CD4-positive, alpha-beta T cell (primary cell): ENCODE results near the gene CCS. TPM values are rescaled to one million over a fixed set of nuclear protein-coding genes. Genes with fewer than 3 reads are reported as not detected.

Source experiments
- ATAC-seq: fragments of 200-7000 bp; cut with Tn5 transposase; one replicate; pipeline ENCODE4 v1.10.0; 2022; ENCODE audit warnings: mild to moderate bottlenecking; ENCODE audit not compliant: poor library complexity
- CTCF ChIA-PET: fragments of 350-600 bp; sonication (Branson Sonifier 250); formaldehyde crosslinking; loops from one replicate; lab custom pipeline; 2021; ENCODE audit warnings: antibody characterized with exemption, inconsistent platforms; lab: Charles Lee
- POLR2A ChIA-PET: fragments of 350-600 bp; sonication (Branson Sonifier 250); formaldehyde crosslinking; loops from one replicate; lab custom pipeline; 2021; ENCODE audit warnings: antibody characterized with exemption, inconsistent platforms; lab: Charles Lee
- DNase-seq, 14 experiments: peaks; one replicate each; pipeline ENCODE4 v3.0.0-alpha.2; 2013 to 2020; ENCODE audit warnings: mixed read lengths in 2 of 14
- H3K27ac ChIP-seq, 2 donors: one replicate each; pipeline versions ENCODE4 v1.5.1 to v1.7.0; 2013; ENCODE audit warnings: low read length in 2 of 2, low read depth in 1 of 2, mild to moderate bottlenecking in 1 of 2
- H3K27me3 ChIP-seq, 2 experiments: 1 replicate in 1 of 2; 2 replicates in 1 of 2; pipeline versions ENCODE4 v1.6.1 to v1.7.0; 2013; ENCODE audit warnings: low read length in 2 of 2, control low read depth in 1 of 2, mild to moderate bottlenecking in 1 of 2, moderate library complexity in 1 of 2; ENCODE audit not compliant: insufficient read depth in 2 of 2, control insufficient read depth in 1 of 2
- H3K36me3 ChIP-seq: one replicate; pipeline ENCODE4 v1.6.1; 2013; ENCODE audit warnings: low read length, control low read depth; ENCODE audit not compliant: insufficient read depth
- H3K4me1 ChIP-seq: one replicate; pipeline ENCODE4 v1.6.1; 2013; ENCODE audit warnings: low read length, control low read depth; ENCODE audit not compliant: insufficient read depth
- H3K4me3 ChIP-seq: one replicate; pipeline ENCODE4 v1.5.1; 2013; ENCODE audit warnings: mild to moderate bottlenecking, low read length, moderate library complexity
- H3K9me3 ChIP-seq, 2 experiments: 1 replicate in 1 of 2; 2 replicates in 1 of 2; pipeline versions ENCODE4 v1.6.1 to v1.7.0; 2013; ENCODE audit warnings: low read length in 2 of 2, mild to moderate bottlenecking in 2 of 2, control low read depth in 1 of 2, moderate library complexity in 1 of 2; ENCODE audit not compliant: control insufficient read depth in 1 of 2, insufficient read depth in 1 of 2
- H3K27ac Mint-ChIP-seq: one replicate; pipeline ENCODE4 v1.8.0; 2020; ENCODE audit warnings: mixed read lengths
- H3K27me3 Mint-ChIP-seq: one replicate; pipeline ENCODE4 v1.8.0; 2021; ENCODE audit warnings: mixed read lengths
- H3K36me3 Mint-ChIP-seq: one replicate; pipeline ENCODE4 v1.8.0; 2021; ENCODE audit warnings: low read depth, mixed read lengths
- H3K4me1 Mint-ChIP-seq: one replicate; pipeline ENCODE4 v1.8.0; 2021; ENCODE audit warnings: low read depth, mixed read lengths
- H3K4me3 Mint-ChIP-seq: one replicate; pipeline ENCODE4 v1.8.0; 2020; ENCODE audit warnings: mild to moderate bottlenecking, mixed read lengths
- H3K9me3 Mint-ChIP-seq: one replicate; pipeline ENCODE4 v1.8.0; 2020; ENCODE audit warnings: mixed read lengths
- intact Hi-C, 2 experiments: fragments of 100-400 bp; cut with DNase I in 1 of 2; cut with micrococcal nuclease in 1 of 2; formaldehyde crosslinking; loops; one replicate each; pipeline versions ENCODE4 v1.15.1 to v1.9.0; 2023 to 2025; cut with DNase I, micrococcal nuclease
- total RNA-seq, 174 experiments: library from RNA in 2 of 174; stranded (reverse) in 2 of 174; gene quantifications; one replicate each; pipeline ENCODE4 v1.2.3 and lab custom pipeline; 2021 to 2026
- TF ChIP-seq, protein P1 (sequence below): fragments of 200-600 bp; IDR thresholded peaks from one replicate; pipeline ENCODE4 v1.8.0; 2022; ENCODE audit warnings: antibody characterized with exemption, mild to moderate bottlenecking

Gene CCS
- total RNA-seq, 2 experiments from 2014 or later = 25.4 to 26.3 TPM

DNA sequence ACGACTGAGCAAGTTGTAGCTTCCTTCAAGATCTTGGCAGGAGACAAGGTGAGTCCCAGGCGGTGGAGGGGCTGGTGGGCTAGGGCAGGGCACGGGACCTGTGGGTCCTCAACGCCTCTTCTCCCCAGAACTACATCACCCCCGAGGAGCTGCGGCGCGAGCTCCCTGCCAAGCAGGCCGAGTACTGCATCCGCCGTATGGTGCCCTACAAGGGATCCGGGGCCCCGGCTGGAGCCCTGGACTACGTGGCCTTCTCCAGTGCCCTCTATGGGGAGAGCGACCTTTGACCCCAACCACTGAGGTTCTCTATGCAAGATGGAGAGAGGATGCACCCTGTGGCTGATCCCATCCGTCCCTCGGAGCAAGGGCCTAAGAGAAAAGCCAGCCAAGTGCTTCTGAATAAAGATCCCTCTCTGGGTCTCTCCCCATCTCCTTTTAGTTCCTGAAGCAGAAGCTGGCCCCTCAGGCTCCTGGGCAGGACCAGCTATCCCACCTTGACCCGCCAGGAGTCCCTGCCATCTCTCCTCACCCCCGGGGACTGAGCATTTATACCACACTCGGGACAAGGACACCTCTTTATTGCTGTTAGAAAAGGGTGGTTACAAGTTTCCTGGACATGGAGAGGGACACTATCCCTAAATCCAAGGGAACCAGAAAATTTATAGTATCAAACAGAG lies 29.9 kb upstream of the CCS start:
- POLR2A ChIA-PET = interaction anchor here (0.6 to 1.6 kb wide), 3 partner anchors 10 to 51 kb away, joined by 3 to 7 read pairs (median 3); partner anchors contain the start of genes ACTN3 and ZDHHC24
- Histone ChIP-seq H3K27me3 (peaks cover 0 to 4% of the 10 kb centered on the region in 2 experiments), H3K36me3 (no peaks in the 10 kb centered on the region), H3K27ac (no peak overlapping the region), H3K4me1 (peaks cover 15% of the 10 kb centered on the region), H3K9me3 (no peaks in the 10 kb centered on the region), H3K4me3 (no peak overlapping the region)
- no peaks in the 10 kb centered on the region for H3K9me3 Mint-ChIP-seq
- ATAC-seq = no peak
- no peak overlapping the region for H3K27ac Mint-ChIP-seq
- TF ChIP-seq, protein P1, sequence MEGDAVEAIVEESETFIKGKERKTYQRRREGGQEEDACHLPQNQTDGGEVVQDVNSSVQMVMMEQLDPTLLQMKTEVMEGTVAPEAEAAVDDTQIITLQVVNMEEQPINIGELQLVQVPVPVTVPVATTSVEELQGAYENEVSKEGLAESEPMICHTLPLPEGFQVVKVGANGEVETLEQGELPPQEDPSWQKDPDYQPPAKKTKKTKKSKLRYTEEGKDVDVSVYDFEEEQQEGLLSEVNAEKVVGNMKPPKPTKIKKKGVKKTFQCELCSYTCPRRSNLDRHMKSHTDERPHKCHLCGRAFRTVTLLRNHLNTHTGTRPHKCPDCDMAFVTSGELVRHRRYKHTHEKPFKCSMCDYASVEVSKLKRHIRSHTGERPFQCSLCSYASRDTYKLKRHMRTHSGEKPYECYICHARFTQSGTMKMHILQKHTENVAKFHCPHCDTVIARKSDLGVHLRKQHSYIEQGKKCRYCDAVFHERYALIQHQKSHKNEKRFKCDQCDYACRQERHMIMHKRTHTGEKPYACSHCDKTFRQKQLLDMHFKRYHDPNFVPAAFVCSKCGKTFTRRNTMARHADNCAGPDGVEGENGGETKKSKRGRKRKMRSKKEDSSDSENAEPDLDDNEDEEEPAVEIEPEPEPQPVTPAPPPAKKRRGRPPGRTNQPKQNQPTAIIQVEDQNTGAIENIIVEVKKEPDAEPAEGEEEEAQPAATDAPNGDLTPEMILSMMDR = no peak
- H3K36me3 Mint-ChIP-seq = no peaks in the 10 kb centered on the region
- no peak overlapping the region for H3K4me3 Mint-ChIP-seq
- CTCF ChIA-PET = no interaction called here
- peaks cover 8% of the 10 kb centered on the region for H3K27me3 Mint-ChIP-seq
- intact Hi-C loops = no loop called here
- H3K4me1 Mint-ChIP-seq = peaks cover 5% of the 10 kb centered on the region
- no peak for DNase-seq

DNA sequence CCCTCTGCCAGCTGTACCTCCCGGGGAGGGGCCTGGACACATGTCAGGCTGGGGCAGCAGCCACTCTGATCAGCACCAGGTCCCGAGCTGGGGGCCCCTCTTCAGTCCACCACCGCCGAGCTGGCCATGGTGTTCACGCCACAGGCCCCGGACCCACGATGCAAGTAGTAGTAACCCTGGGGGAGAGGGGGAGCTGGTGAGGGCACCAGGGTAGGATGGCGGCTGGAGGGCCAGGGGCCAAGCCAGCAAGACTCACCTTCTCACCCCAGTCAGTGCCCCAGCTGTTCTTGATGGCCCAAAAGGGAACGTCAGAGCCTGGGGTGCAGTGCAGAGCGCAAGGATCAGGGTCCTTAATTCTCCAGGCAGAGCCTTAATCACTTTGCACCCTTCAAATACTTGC lies 29.2 kb upstream of the CCS start:
- TF ChIP-seq, protein P1 = no peak
- H3K27me3 Mint-ChIP-seq = peaks cover 3% of the 10 kb centered on the region
- H3K36me3 Mint-ChIP-seq = no peaks in the 10 kb centered on the region
- no peaks in the 10 kb centered on the region for H3K9me3 Mint-ChIP-seq
- H3K4me1 Mint-ChIP-seq = peaks cover 2% of the 10 kb centered on the region
- no peak overlapping the region for H3K4me3 ChIP-seq
- DNase-seq = no peak
- intact Hi-C loops = no loop called here
- no peaks in the 10 kb centered on the region for H3K36me3 ChIP-seq
- ChIA-PET POLR2A (interaction anchor here (0.6 kb wide), 1 partner anchor 52 kb away, joined by 3 read pairs; no protein-coding TSS in a partner anchor), CTCF (no interaction called here)
- no peaks in the 10 kb centered on the region for H3K9me3 ChIP-seq
- H3K27ac ChIP-seq = no peak overlapping the region
- no peak overlapping the region for H3K4me3 Mint-ChIP-seq
- H3K27ac Mint-ChIP-seq = no peak overlapping the region
- H3K27me3 ChIP-seq = peaks cover 0 to under 1% of the 10 kb centered on the region in 2 experiments
- no peak for ATAC-seq
- H3K4me1 ChIP-seq = peaks cover 17% of the 10 kb centered on the region

DNA sequence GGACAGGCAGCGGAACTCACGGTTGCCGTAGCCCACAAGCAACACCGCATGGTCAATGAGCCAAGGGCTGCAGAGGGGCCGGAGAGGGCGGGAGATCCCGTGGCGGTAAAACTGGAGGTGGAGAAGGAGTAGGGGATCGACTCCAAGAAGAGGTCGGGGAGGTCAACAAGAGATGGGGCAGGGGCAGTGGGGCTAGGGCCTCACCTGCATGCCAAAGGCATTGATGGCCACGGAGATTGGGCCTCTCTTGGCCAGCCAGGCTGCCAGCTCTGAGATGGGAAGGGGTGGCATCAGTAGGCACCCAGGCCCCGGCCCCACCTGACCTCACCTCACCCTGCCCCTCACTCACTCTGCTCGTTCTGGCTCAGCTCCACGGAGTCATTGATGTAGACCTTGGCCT lies 28.4 kb upstream of the CCS start:
- Histone ChIP-seq H3K27ac (no peak overlapping the region), H3K36me3 (no peaks in the 10 kb centered on the region), H3K4me3 (no peak overlapping the region), H3K4me1 (peaks cover 12% of the 10 kb centered on the region), H3K27me3 (no peaks in the 10 kb centered on the region), H3K9me3 (no peaks in the 10 kb centered on the region)
- intact Hi-C loops = no loop called here
- no peak for ATAC-seq
- no peak for DNase-seq
- Mint-ChIP-seq H3K27ac (no peak overlapping the region), H3K27me3 (no peaks in the 10 kb centered on the region), H3K36me3 (no peaks in the 10 kb centered on the region), H3K4me1 (no peaks in the 10 kb centered on the region), H3K4me3 (peak overlapping the region; percentile 68), H3K9me3 (no peaks in the 10 kb centered on the region)
- ChIA-PET POLR2A (no interaction called here), CTCF (no interaction called here)
- TF ChIP-seq, protein P1 = no peak
